ENCODE data around the gene ASB8. TPM values are rescaled to one million over a fixed set of nuclear protein-coding genes. Genes with fewer than 3 reads are reported as not detected.

Gene ASB8
- total and polyA plus RNA-seq, 9 of the 15 experiments (the other 6 are each of a cell fraction or from before 2014, with no cell fraction given), result 13.3 to 29.0 (median 19.6) TPM

DNA sequence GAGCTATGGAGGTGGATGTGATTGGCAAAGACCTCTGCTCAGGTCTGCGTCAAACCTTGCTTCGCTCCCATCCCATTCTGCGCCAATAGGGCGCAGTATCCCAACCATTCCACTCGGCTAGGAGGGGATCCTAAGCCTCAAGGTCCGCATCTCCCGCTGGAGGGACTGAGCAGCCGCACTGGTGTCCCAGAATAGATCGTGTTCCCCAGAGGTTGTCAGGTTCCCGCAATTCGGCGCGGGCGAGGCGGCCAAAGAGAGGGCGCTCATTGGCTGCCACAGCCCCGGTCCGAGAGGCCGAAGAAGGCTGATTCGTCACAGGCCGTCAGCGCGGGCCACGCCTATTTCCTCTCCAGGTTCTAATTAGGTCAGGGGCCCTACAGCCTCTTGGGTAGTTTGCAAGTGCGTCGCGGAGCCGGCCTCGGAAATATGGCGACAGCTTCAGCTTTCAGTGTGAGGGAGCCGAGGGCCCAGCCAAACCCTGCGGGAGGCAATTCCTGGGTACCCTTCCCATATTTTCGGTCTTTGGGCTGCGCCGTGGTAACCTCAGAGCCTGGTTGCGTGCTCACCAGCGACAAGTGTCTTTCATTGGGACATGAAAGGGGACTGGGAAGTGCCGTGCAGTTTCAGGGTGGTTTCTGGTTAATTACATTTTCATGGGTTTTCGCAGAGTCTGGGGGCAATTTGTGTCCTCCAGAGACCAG lies 40.8 kb upstream of the ASB8 start (continued):
- TF ChIP-seq U2AF1 (optimal IDR thresholded peaks at IDR 0.05; ENCODE audit: low read depth, low read length), result no peak
- TF ChIP-seq STAT5B (CRISPR knock-in tag; IDR thresholded peaks at IDR 0.05), result no peak
- TF ChIP-seq MAFG (tag; conservative IDR thresholded peaks at IDR 0.05), result no peak
- no peak for TF ChIP-seq RBM15 (IDR thresholded peaks at IDR 0.05; ENCODE audit: insufficient read depth, low read length)
- 0 out of 2 replicates have a peak, but pooled peaks have one; percentile 11 for TF ChIP-seq RB1 (IDR thresholded peaks at IDR 0.05; ENCODE audit: low read depth)
- TF ChIP-seq, protein P1, sequence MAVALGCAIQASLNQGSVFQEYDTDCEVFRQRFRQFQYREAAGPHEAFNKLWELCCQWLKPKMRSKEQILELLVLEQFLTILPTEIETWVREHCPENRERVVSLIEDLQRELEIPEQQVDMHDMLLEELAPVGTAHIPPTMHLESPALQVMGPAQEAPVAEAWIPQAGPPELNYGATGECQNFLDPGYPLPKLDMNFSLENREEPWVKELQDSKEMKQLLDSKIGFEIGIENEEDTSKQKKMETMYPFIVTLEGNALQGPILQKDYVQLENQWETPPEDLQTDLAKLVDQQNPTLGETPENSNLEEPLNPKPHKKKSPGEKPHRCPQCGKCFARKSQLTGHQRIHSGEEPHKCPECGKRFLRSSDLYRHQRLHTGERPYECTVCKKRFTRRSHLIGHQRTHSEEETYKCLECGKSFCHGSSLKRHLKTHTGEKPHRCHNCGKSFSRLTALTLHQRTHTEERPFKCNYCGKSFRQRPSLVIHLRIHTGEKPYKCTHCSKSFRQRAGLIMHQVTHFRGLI (CRISPR knock-in tag; IDR thresholded peaks at IDR 0.05), result no peak
- TF ChIP-seq NCOA2 (IDR thresholded peaks at IDR 0.05; ENCODE audit: partially characterized antibody in 2 of 2), result no peak
- TF ChIP-seq POLR2AphosphoS5 (IDR thresholded peaks at IDR 0.05; ENCODE audit: control insufficient read depth, insufficient read depth, low read depth, low read length), result peak; percentile 96
- TF ChIP-seq SMARCA4 (IDR thresholded peaks at IDR 0.05), result no peak
- peak; percentile 94 for TF ChIP-seq KDM5B (IDR thresholded peaks at IDR 0.05; ENCODE audit: insufficient replicate concordance, low read depth, low read length)
- no peak for TF ChIP-seq ZNF507 (tag; conservative IDR thresholded peaks at IDR 0.05)
- TF ChIP-seq NR3C1 (CRISPR knock-in tag; IDR thresholded peaks at IDR 0.05), result 0 out of 2 replicates have a peak, but pooled peaks have one; percentile 40
- no peak; a peak in 1 of 4 replicates for TF ChIP-seq KDM1A (IDR thresholded peaks at IDR 0.05)
- TF ChIP-seq L3MBTL2 (IDR thresholded peaks at IDR 0.05), result peak; percentile 98
- TF ChIP-seq ZNF282 (CRISPR knock-in tag; IDR thresholded peaks at IDR 0.05), result no peak
- TF ChIP-seq RNF2 (IDR thresholded peaks at IDR 0.05), result no peak
- no peak for TF ChIP-seq PTTG1 (tag; IDR thresholded peaks at IDR 0.05; ENCODE audit: low read depth)
- TF ChIP-seq, protein P2, sequence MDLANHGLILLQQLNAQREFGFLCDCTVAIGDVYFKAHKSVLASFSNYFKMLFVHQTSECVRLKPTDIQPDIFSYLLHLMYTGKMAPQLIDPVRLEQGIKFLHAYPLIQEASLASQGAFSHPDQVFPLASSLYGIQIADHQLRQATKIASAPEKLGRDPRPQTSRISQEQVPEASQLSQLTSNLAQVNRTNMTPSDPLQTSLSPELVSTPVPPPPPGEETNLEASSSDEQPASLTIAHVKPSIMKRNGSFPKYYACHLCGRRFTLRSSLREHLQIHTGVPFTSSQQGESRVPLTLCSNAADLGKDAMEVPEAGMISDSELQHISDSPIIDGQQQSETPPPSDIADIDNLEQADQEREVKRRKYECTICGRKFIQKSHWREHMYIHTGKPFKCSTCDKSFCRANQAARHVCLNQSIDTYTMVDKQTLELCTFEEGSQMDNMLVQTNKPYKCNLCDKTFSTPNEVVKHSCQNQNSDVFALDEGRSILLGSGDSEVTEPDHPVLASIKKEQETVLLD (IDR thresholded peaks at IDR 0.05), result 0 out of 2 replicates have a peak, but pooled peaks have one; percentile 5
- TF ChIP-seq SAP30 (IDR thresholded peaks at IDR 0.05; ENCODE audit: borderline replicate concordance, insufficient read depth, low read depth, low read length, poor library complexity, severe bottlenecking), result no peak
- TF ChIP-seq, protein P3, sequence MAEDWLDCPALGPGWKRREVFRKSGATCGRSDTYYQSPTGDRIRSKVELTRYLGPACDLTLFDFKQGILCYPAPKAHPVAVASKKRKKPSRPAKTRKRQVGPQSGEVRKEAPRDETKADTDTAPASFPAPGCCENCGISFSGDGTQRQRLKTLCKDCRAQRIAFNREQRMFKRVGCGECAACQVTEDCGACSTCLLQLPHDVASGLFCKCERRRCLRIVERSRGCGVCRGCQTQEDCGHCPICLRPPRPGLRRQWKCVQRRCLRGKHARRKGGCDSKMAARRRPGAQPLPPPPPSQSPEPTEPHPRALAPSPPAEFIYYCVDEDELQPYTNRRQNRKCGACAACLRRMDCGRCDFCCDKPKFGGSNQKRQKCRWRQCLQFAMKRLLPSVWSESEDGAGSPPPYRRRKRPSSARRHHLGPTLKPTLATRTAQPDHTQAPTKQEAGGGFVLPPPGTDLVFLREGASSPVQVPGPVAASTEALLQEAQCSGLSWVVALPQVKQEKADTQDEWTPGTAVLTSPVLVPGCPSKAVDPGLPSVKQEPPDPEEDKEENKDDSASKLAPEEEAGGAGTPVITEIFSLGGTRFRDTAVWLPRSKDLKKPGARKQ (CRISPR knock-in tag; IDR thresholded peaks at IDR 0.05), result no peak
- TF ChIP-seq, protein P4, sequence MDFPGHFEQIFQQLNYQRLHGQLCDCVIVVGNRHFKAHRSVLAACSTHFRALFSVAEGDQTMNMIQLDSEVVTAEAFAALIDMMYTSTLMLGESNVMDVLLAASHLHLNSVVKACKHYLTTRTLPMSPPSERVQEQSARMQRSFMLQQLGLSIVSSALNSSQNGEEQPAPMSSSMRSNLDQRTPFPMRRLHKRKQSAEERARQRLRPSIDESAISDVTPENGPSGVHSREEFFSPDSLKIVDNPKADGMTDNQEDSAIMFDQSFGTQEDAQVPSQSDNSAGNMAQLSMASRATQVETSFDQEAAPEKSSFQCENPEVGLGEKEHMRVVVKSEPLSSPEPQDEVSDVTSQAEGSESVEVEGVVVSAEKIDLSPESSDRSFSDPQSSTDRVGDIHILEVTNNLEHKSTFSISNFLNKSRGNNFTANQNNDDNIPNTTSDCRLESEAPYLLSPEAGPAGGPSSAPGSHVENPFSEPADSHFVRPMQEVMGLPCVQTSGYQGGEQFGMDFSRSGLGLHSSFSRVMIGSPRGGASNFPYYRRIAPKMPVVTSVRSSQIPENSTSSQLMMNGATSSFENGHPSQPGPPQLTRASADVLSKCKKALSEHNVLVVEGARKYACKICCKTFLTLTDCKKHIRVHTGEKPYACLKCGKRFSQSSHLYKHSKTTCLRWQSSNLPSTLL (IDR thresholded peaks at IDR 0.05), result no peak
- peak; percentile 86 for TF ChIP-seq CBX1 (IDR thresholded peaks at IDR 0.05; ENCODE audit: low read depth)
- TF ChIP-seq ZBTB1 (CRISPR knock-in tag; IDR thresholded peaks at IDR 0.05; ENCODE audit: borderline replicate concordance, low read depth), result no peak
